ENCODE data around the gene NCKAP5. TPM values are rescaled to one million over a fixed set of nuclear protein-coding genes. Genes with fewer than 3 reads are reported as not detected.

Gene NCKAP5
- total RNA-seq, 1 experiment from 2014 or later: 3.4 TPM

DNA sequence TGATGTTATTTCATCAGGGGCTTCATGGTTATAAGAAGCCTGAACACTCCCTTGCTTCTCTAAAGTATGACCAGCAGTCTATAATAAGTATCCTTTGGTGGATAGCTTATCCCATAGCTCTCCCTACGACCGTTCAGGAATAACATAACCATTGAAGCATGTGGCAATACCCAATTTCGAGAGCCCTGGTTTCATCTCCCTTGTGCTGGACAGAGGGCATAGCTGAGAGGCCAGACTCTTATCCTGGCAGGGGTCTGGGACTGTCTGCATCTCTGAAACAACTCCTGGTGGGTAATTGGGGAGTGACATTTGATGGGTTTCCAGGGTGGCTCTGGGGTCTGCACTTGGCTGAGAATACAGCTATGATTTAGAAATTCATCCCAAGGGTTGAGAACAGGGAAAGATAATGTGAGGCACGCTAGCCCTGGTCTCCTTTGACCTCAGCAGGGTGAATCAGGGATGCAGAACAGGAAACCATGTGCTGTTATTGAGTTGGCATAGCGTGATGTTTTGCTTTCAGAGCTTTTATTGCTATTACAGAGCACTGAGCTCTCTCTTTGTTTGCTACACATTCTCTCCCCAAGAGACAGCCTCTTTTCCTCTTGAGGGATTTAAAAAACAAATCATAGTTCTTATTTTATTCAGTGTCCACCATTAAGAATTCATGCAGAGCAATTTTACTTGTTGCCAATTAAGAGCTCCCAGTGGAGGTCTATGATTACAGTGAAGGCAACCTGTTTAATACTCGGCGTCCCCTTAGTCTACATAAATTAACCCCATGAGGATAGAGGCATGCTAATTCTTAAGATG, 274.5 kb downstream of the NCKAP5 start:
- DNase-seq (ENCODE audit: low read depth): peak; percentile 42
- in situ Hi-C loops (cut with HindIII; ENCODE audit: low pct_unique_long_range_greater_than_20kb, low sequenced_read_pairs): no loop called here

DNA sequence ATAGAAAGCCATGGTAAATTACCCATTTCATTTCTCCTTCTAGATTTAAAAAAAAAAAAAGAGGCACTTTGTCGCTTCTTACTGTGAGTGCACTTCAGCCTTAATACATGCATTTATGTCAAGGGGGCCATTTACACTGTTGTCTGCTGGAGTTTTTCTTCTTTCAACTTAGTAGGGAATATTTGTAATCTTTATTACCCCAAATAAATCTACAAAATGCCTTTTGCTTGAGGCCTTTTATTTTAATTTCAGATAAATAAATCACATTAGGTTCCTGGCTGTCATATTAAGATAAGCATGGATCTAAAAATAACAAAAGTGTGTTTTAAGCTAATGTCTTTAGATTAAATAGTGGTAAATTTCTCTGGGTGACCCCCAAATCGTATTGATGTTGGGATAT, 276.0 kb downstream of the NCKAP5 start:
- no peak for DNase-seq (ENCODE audit: low read depth)
- in situ Hi-C loops (cut with HindIII; ENCODE audit: low pct_unique_long_range_greater_than_20kb, low sequenced_read_pairs): no loop called here

DNA sequence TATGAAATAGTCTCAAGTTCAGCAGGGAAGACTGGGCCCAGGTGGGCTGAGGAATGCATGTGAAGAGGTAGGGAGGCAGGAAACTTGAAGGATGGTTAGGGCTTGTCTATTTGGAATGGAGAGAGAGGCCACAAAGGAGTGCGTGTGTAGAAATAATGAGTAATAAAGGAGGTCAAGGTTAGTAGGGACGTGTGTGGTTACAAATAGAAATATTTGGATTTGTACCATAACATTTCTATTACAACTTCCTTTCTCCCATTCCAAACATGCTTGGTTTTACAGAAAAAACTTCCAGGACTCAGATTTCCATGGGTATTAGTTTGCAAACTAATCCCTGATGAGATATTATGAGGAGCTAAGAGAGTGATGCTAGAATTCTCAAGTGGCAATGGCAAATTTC, 280.6 kb downstream of the NCKAP5 start:
- in situ Hi-C loops (cut with HindIII; ENCODE audit: low pct_unique_long_range_greater_than_20kb, low sequenced_read_pairs): no loop called here
- DNase-seq (ENCODE audit: low read depth): no peak

DNA sequence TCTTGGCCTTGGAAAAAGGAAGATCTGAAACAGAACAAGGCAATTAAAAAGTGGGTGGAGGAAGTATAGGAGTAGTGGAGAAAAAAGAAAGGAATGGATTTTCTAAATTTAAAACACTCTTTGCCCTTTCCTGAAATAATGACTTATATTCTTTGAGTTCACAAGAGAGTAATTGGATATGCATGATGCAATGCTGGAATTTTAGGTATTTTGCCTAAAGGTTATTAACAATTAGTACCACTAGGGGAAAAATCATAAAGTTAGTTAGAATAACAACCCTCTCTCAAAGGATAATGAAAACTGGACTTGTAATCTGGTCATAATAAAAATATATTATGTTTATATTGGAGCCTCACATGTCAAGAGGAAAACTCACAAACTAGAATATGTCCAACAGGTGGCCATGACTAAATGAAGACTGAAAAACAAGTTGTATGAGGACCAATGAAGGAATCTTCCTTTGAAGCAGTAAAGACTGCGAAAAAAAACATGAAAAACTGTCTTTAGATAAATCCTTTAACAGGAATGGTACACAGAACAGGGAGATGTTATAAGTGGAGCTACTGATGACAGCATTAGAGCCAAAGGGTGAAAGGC, 281.8 kb downstream of the NCKAP5 start:
- in situ Hi-C loops (cut with HindIII; ENCODE audit: low pct_unique_long_range_greater_than_20kb, low sequenced_read_pairs): no loop called here
- peak; percentile 80 for DNase-seq (ENCODE audit: low read depth)

DNA sequence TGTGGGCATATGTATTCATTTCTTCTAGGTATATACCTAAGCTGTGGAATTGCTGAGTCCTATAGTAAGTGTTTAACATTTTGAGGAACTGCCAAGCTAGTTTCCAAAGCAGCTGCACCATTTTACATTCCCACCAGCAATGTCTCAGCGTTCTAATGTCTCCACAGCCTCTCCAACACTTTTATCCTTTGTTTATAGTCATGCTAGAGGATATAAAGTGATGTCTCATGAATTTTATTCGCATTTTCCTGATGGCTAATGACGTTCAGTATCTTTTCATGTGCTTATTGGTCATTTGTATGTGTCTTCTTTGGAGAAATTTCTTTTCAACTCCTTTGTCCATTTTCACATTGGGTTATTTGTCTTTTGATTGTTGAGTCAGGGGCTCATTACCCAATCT, 295.2 kb downstream of the NCKAP5 start:
- DNase-seq (ENCODE audit: low read depth): no peak
- in situ Hi-C loops (cut with HindIII; ENCODE audit: low pct_unique_long_range_greater_than_20kb, low sequenced_read_pairs): no loop called here

DNA sequence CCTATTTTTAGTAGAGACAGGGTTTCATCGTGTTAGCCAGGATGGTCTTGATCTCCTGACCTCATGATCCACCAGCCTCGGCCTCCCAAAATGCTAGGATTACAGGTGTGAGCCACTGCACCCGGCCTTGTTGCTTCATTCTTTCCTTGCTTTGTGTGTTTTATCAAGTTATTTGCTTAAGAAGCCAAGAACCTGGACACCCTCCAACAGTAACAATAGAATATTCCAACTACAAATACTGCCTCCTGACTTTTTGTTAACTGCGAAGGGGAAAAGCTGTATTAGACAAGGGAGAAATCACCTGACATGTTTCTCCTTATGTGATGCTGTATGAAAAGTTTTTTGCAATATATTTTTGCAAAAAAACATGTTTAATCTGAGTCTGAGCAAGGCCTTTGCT, 297.2 kb downstream of the NCKAP5 start:
- in situ Hi-C loops (cut with HindIII; ENCODE audit: low pct_unique_long_range_greater_than_20kb, low sequenced_read_pairs): no loop called here

DNA sequence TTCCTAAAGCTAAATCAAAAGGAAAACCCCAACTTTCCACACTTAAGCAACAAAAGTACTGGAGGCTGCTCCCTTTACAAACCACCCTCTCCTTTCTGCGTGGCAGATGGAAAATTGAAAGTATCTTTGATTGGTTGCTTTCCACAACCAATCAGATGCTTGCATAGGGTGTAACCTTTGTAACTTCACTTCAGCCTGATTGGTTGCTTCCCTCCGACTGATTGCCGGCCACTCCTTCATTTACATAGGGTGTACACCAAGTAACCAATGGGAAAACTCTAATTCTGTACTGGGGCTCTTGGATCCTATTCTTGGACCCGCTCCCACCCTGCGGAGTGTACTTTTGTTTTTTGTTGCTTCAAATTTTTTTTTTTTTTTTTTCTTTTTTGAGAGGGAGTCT, 297.7 kb downstream of the NCKAP5 start:
- in situ Hi-C loops (cut with HindIII; ENCODE audit: low pct_unique_long_range_greater_than_20kb, low sequenced_read_pairs): no loop called here
- DNase-seq (ENCODE audit: low read depth): peak; percentile 96

More for the DNA sequence above, 297.2 kb downstream of the NCKAP5 start:
- DNase-seq (ENCODE audit: low read depth): peak; percentile 76

DNA sequence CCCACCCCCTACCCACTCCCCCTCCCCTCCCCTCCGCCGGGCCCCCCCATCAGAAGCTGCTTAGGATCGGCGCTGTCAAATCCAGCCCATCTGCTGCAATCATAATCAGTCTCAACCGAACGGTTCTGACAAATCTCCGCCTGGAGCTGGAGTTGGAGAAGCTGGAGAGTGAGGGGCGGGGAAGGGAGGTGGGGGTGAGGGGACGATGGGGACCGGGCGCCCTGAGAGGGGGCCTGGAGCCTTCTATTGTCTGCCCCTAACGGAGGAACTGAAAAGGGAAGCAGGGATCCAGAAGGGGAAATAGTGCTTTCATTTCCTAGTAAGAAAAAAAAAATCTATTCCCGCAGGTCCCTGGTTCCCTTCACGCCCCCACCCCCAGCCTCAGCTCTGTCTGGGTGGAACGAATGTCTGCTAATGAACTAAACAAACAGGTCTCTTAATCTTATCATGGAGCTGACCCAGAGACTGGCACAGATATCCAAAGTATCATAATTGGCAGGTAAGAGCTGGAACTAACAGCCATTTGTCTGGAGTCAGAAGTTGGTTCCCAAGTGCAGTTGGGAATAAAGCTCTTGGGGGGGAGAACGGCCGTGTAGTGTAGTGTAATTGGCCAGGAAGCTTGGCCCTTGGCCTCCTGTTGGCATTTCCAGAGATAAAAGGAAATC, 301.2 kb downstream of the NCKAP5 start:
- no peak for DNase-seq (ENCODE audit: low read depth)

DNA sequence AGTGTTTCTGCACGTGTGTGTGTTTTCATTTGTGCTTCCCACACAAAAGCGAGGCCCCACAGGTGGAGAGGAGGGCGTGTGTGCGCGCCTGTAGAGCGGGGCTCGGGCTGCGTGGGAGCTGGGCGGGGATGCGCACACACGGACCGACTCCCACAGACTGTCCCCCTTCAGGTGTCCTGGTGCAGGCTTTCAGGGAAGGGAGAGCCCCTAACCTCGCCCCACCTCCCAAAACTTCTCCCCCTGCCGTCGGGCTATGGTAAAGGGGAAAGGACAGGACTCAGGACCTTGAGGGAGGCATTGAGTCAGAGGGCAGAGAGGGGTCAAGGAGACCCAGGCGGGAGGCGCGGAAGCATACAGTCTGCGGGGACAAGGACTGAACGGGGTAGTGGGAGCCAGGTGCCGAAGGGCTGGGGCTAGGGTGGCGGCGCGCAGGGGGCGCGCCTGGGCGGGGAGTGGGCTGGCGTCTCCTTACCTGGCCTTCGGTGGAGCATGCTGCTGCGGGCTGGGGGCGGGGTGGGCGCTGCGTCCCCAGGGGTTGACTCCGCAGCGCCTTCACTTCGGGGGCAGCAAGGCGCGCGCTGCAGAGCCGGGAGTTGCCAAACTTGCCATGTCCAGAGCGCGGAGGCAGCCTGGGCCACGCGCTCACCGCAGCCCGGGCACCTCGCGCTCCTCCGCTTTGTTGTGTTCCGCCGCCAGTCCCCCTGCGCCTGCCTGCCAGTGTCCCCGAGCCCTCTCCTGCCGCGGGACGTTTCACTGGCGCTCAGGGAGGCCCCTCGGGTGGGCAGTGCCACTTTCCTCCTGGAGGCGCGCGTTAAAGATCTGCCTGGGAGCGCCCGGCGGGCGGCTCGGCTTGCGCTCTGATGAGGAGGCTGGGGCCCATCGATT, 302.0 kb downstream of the NCKAP5 start:
- in situ Hi-C loops (cut with HindIII; ENCODE audit: low pct_unique_long_range_greater_than_20kb, low sequenced_read_pairs): no loop called here
- DNase-seq (ENCODE audit: low read depth): no peak

More for the DNA sequence above, 301.2 kb downstream of the NCKAP5 start:
- in situ Hi-C loops (cut with HindIII; ENCODE audit: low pct_unique_long_range_greater_than_20kb, low sequenced_read_pairs): no loop called here

DNA sequence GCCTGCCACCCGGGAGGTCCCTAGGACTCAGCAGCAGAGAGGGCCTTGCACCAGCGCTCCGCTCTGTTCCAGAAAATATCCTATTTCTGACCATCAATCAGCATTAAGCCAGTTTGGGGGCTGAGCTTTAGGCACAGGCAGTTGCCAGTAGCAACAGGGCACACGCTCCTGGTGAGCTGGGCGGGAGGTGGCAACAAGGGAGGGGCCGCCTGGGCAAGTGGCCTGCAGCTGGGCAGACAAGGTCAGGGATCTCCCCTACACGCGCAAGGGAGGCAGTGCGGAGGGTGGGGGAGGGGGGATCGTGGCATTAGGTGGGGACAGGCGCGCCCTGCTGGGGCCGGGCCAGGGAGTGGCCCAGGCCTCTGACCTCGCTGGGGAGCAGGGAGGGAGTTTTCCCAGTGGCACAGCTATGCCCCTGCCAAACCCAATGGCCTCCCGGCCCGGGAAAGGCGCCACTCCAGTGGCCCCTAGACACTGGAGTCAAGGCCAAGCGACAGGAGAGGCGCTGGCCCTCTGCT, 302.8 kb downstream of the NCKAP5 start:
- in situ Hi-C loops (cut with HindIII; ENCODE audit: low pct_unique_long_range_greater_than_20kb, low sequenced_read_pairs): no loop called here
- DNase-seq (ENCODE audit: low read depth): peak; percentile 64

DNA sequence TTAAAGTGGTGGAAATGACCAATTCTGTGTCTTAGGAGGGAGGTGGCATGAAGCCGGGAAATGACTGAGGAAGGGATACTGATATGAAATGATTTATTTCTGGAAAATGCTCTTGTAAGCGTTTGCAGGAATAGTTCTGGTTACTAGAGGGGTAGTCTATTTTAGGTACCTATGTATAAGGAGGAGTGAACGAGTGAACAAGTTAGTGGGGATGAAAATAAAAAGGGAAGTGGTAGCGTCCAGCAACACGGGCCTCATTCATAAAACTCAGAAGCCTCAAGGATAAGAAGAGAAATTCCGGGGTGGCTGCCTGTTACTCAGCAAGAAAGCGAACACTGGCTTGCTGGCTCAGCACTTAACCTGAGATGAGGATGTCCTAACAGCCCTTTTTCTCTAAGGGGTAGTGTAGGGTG, 303.3 kb downstream of the NCKAP5 start:
- DNase-seq (ENCODE audit: low read depth): no peak
- in situ Hi-C loops (cut with HindIII; ENCODE audit: low pct_unique_long_range_greater_than_20kb, low sequenced_read_pairs): no loop called here

DNA sequence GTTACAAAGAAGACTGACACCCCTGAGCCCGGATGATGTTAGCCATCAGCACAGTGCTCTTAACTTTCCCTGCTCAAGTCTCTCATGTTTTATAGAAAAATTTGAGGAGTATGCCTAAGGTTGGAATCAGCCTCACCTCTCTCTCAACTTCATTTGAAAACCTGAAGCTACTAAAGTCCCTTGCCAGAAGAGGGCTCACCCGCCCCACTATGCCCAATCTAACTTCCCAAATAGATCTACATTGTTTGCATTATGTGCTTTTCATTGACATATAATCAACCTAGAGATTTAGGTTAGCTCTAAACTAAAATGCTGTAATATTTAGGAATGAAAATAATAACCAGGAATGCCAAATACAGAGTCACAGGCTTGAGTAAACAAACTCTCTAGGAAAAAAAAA, 305.4 kb downstream of the NCKAP5 start:
- no peak for DNase-seq (ENCODE audit: low read depth)
- in situ Hi-C loops (cut with HindIII; ENCODE audit: low pct_unique_long_range_greater_than_20kb, low sequenced_read_pairs): no loop called here

DNA sequence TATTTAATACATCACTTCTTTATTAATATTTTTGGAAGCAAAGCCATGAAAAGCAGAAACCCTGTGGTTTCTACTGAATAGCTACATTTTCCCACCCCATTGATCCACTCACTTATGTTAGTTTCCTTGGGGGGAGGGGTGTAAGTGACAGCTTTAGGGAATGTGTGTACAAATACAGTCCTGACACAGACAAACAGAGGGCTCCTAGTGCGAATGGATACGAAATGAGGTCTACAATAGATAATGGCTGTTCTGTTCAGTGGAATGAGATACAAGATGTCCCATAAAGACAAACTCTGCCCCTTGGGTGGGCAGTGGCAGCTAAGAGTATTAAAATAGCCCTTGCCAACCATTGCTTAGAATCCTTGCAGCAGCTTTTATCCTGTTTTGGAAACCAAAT, 312.9 kb downstream of the NCKAP5 start:
- in situ Hi-C loops (cut with HindIII; ENCODE audit: low pct_unique_long_range_greater_than_20kb, low sequenced_read_pairs): no loop called here
- DNase-seq (ENCODE audit: low read depth): no peak

DNA sequence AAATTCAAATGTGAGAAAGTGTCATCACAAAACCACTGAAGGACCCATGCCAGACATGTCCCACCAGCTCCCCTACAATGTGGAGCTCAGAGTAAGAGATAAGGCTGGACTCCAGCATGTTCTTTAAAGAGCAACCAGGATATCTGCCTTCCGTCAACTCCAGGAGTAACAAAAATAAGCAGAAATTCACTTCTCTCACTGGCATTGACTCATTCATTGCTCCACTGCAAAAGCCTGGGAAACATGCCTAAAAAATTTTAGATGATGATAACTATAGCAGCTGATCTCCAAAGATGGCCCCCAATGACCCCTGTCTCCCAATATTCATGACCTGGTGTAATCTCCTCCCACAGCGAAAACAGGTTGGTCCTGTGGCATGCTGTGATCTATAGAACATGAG, 314.5 kb downstream of the NCKAP5 start:
- in situ Hi-C loops (cut with HindIII; ENCODE audit: low pct_unique_long_range_greater_than_20kb, low sequenced_read_pairs): no loop called here
- no peak for DNase-seq (ENCODE audit: low read depth)

DNA sequence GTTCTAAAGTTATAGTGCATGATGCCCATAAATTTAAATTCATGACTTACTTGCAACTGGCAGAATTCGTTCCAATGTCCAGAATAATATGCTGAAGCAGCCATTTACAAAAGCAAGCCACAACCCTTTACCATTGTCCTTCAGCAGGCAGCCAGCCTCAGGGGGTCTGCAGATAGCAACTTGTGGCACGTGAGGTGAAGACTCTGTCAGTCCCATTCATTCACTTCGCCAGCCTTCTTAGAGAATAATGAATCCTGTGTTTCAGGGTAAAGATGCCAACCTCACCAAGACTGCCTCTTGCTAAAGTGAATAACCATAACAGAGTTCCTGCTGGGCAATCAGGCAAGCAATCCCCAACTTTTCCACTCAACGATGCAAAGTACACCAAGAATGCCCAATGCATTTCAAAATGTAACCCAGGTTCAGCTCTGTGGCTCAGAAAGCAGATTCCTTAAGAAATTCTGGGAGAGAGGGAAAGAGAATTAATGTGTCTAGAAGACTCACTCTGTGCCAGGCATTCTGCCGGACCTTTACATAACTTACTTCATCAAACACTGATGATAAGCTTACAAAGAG, 315.4 kb downstream of the NCKAP5 start:
- no peak for DNase-seq (ENCODE audit: low read depth)

DNA sequence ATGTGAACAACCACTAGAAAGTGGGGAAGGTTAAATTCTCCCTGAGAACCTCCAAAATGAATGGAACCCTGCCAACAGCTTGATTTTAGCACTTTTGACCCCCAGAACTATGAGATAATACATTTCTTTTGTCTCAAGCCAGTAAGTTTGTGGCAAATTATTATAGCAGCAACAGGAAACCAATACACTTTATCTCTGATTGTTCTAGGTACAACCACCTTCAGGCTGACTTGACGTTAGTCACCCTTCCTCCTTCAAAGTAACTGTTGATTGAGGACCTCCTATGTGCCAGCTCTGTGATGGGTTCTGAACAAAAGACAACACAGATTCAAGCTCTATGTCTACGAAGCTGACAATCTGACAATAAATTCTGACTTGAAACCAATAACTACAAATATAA, 318.9 kb downstream of the NCKAP5 start:
- in situ Hi-C loops (cut with HindIII; ENCODE audit: low pct_unique_long_range_greater_than_20kb, low sequenced_read_pairs): no loop called here

More for the DNA sequence above, 315.4 kb downstream of the NCKAP5 start:
- in situ Hi-C loops (cut with HindIII; ENCODE audit: low pct_unique_long_range_greater_than_20kb, low sequenced_read_pairs): no loop called here

DNA sequence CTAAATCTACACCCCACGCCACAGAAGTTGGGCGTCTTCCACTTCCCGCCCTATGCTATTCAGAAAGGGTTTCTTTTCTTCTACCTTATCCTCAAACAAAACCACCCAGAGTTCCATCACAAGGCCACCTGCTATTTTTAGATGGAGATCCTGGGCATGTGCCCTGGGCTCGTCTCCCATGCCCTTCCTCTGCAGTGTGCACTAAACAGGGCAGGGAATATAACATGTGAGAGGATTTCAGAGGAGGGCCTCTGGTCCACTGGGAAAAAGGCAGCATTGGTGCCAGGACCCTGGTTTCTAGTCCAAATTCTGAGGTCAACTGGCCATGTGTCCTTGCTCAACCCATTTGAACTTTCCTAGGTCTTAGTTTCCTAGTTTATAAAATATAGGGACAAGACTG, 320.0 kb downstream of the NCKAP5 start:
- DNase-seq (ENCODE audit: low read depth): no peak
- in situ Hi-C loops (cut with HindIII; ENCODE audit: low pct_unique_long_range_greater_than_20kb, low sequenced_read_pairs): no loop called here

More for the DNA sequence above, 318.9 kb downstream of the NCKAP5 start:
- no peak for DNase-seq (ENCODE audit: low read depth)

DNA sequence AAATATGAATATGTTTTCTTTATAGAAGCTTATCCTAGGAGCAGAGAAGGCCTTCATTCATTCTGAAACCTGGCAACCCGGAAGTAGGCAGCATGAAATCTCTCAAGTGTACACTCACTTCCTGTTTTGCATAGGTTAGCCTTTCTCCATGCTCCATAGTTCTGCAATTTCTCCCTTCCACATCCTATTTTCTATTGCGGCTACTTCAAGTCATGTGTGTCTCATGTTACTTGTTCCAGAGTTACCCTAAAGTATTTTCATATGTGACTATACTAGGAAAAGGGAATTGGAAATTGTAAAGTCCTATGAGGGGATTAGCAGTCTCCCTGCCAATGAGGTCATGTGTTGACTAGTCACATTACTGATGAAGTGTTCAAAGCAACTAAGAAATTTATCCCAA, 320.6 kb downstream of the NCKAP5 start:
- DNase-seq (ENCODE audit: low read depth): no peak
- in situ Hi-C loops (cut with HindIII; ENCODE audit: low pct_unique_long_range_greater_than_20kb, low sequenced_read_pairs): no loop called here

All from Caki2 (cell line).